ENCODE measurements around the gene GALK2. TPM values are rescaled to one million over a fixed set of nuclear protein-coding genes. Genes with fewer than 3 reads are reported as not detected.

The GALK2 gene
- total and polyA plus RNA-seq, 2 donors (not counting 1 experiment from before 2014, with no cell fraction given) = 11.2 to 23.1 TPM

GRCh38 chr15:49232236-49232806, 62.3 kb downstream of the GALK2 start:
- Histone ChIP-seq H3K9ac (ENCODE audit: low read length) (no peak overlapping the region), H3K4me1 (ENCODE audit: control insufficient read depth in 2 of 2, insufficient read depth in 2 of 2, low read length in 2 of 2) (no peaks in the 10 kb centered on the region), H3K36me3 (replicated peaks in 1 of 2; ENCODE audit: control extremely low read depth in 1 of 2, control insufficient read depth in 1 of 2, extremely low read depth in 1 of 2, insufficient read depth in 2 of 2, low read length in 1 of 2) (peaks cover 3 to 23% of the 10 kb centered on the region in 2 experiments), H3K27me3 (replicated peaks in 1 of 4; ENCODE audit: control extremely low read depth in 1 of 4, control insufficient read depth in 3 of 4, insufficient read depth in 4 of 4, low read length in 3 of 4) (no peaks in the 10 kb centered on the region), H3K9me3 (ENCODE audit: control extremely low read depth in 1 of 3, control insufficient read depth in 2 of 3, insufficient read depth in 1 of 3, low read length in 2 of 3) (peaks cover 5 to 24% (median 19%) of the 10 kb centered on the region in 3 donors), H4K20me1 (ENCODE audit: control insufficient read depth, insufficient read depth, low read length, poor library complexity, severe bottlenecking) (no peaks in the 10 kb centered on the region), H3K4me2 (replicated peaks; ENCODE audit: low read depth, low read length, poor library complexity, severe bottlenecking) (no peak overlapping the region), H3K27ac (ENCODE audit: low read length in 2 of 2) (no peak overlapping the region), H3K4me3 (ENCODE audit: control extremely low read depth in 1 of 5, extremely low read depth in 1 of 5, insufficient read depth in 1 of 5, low read depth in 2 of 5, low read length in 4 of 5) (no peak overlapping the region), H3K79me2 (ENCODE audit: control insufficient read depth, insufficient read depth, low read length) (peaks cover 13% of the 10 kb centered on the region), H2AFZ (ENCODE audit: insufficient read depth, low read depth, low read length, poor library complexity, severe bottlenecking) (no peak overlapping the region)
- no peak for ATAC-seq (ENCODE audit: low read depth)
- H3K4me1 Mint-ChIP-seq = peaks cover 8% of the 10 kb centered on the region
- POLR2A ChIA-PET = no interaction called here
- no peak for DNase-seq
- intact Hi-C loops (cut with micrococcal nuclease) = loop anchor here (10.0 kb wide), 1 partner anchor 1082 kb away; no protein-coding TSS in a partner anchor
- no peak for TF ChIP-seq CTCF (IDR thresholded peaks at IDR 0.05)
- TF ChIP-seq EZH2 (IDR thresholded peaks at IDR 0.05; ENCODE audit: borderline replicate concordance, insufficient read depth, low read depth, low read length, poor library complexity, severe bottlenecking) = no peak
- CTCF ChIA-PET = interaction anchor here (1.9 kb wide), 1 partner anchor 190 kb away, joined by 5 read pairs; the partner anchor contains the start of gene FGF7
- no peak overlapping the region for H3K27ac Mint-ChIP-seq
- H3K9me3 Mint-ChIP-seq (ENCODE audit: insufficient read depth) = peaks cover 13% of the 10 kb centered on the region
- no peak overlapping the region for H3K4me3 Mint-ChIP-seq
- H3K27me3 Mint-ChIP-seq = no peaks in the 10 kb centered on the region
- no CpG with 5 or more reads among the region's 2 CpGs for WGBS (ENCODE audit: insufficient coverage)

- H3K4me1 ChIP-seq (ENCODE audit: control insufficient read depth in 2 of 2, insufficient read depth in 2 of 2, low read length in 2 of 2) = no peaks in the 10 kb centered on the region
- CTCF ChIA-PET = interaction anchor here (0.5 to 2.5 kb wide), 14 partner anchors 9 to 1957 kb away, joined by 3 to 42 read pairs (median 3); partner anchors contain the start of gene FGF7
- H2AFZ ChIP-seq (ENCODE audit: insufficient read depth, low read depth, low read length, poor library complexity, severe bottlenecking) = no peak overlapping the region
- intact Hi-C loops (cut with micrococcal nuclease) = loop anchor here (1.0 to 10.0 kb wide), 3 partner anchors 373 to 1079 kb away; no protein-coding TSS in a partner anchor
- no peaks in the 10 kb centered on the region for H4K20me1 ChIP-seq (ENCODE audit: control insufficient read depth, insufficient read depth, low read length, poor library complexity, severe bottlenecking)
- ATAC-seq (ENCODE audit: low read depth) (peak; percentile 31), DNase-seq (peak; percentile 57)
- H3K4me3 Mint-ChIP-seq = no peak overlapping the region
- H3K79me2 ChIP-seq (ENCODE audit: control insufficient read depth, insufficient read depth, low read length) = no peaks in the 10 kb centered on the region
- WGBS (ENCODE audit: insufficient coverage) = no CpG with 5 or more reads among the region's 3 CpGs
- no peaks in the 10 kb centered on the region for H3K27me3 ChIP-seq (replicated peaks in 1 of 4; ENCODE audit: control extremely low read depth in 1 of 4, control insufficient read depth in 3 of 4, insufficient read depth in 4 of 4, low read length in 3 of 4)
- H3K36me3 ChIP-seq (replicated peaks in 1 of 2; ENCODE audit: control extremely low read depth in 1 of 2, control insufficient read depth in 1 of 2, extremely low read depth in 1 of 2, insufficient read depth in 2 of 2, low read length in 1 of 2) = peaks cover 3 to 22% of the 10 kb centered on the region in 2 experiments
- no peak overlapping the region for H3K27ac Mint-ChIP-seq
- peaks cover 7% of the 10 kb centered on the region for H3K9me3 Mint-ChIP-seq (ENCODE audit: insufficient read depth)
- POLR2A ChIA-PET = no interaction called here
- H3K27me3 Mint-ChIP-seq = no peaks in the 10 kb centered on the region
- H3K9ac ChIP-seq (ENCODE audit: low read length) = no peak overlapping the region
- peaks cover 8% of the 10 kb centered on the region for H3K4me1 Mint-ChIP-seq
- peaks cover 2 to 12% (median 10%) of the 10 kb centered on the region in 3 donors for H3K9me3 ChIP-seq (ENCODE audit: control extremely low read depth in 1 of 3, control insufficient read depth in 2 of 3, insufficient read depth in 1 of 3, low read length in 2 of 3)
- peak; percentile 75 for TF ChIP-seq CTCF (IDR thresholded peaks at IDR 0.05)
- no peak for TF ChIP-seq EZH2 (IDR thresholded peaks at IDR 0.05; ENCODE audit: borderline replicate concordance, insufficient read depth, low read depth, low read length, poor library complexity, severe bottlenecking)
- H3K27ac ChIP-seq (ENCODE audit: low read length in 2 of 2) = no peak overlapping the region
- no peak overlapping the region for H3K4me3 ChIP-seq (ENCODE audit: control extremely low read depth in 1 of 5, extremely low read depth in 1 of 5, insufficient read depth in 1 of 5, low read depth in 2 of 5, low read length in 4 of 5)
- no peak overlapping the region for H3K4me2 ChIP-seq (replicated peaks; ENCODE audit: low read depth, low read length, poor library complexity, severe bottlenecking)
Measured at GRCh38 chr15:49235446-49236124, 65.5 kb downstream of the GALK2 start.
